HL-60/S4 treated with retinoic acid at 250 ng/mL for 4 days and 3 days (cell line): ENCODE data around the gene FUT8.

Source experiments
- in situ Hi-C: fragments of 300-500 bp; cut with MboI; formaldehyde crosslinking; loops from 2 replicates; pipeline ENCODE4 v1.7.0; 2022; ENCODE audit warnings: low sequenced_read_pairs

FUT8 gene

DNA sequence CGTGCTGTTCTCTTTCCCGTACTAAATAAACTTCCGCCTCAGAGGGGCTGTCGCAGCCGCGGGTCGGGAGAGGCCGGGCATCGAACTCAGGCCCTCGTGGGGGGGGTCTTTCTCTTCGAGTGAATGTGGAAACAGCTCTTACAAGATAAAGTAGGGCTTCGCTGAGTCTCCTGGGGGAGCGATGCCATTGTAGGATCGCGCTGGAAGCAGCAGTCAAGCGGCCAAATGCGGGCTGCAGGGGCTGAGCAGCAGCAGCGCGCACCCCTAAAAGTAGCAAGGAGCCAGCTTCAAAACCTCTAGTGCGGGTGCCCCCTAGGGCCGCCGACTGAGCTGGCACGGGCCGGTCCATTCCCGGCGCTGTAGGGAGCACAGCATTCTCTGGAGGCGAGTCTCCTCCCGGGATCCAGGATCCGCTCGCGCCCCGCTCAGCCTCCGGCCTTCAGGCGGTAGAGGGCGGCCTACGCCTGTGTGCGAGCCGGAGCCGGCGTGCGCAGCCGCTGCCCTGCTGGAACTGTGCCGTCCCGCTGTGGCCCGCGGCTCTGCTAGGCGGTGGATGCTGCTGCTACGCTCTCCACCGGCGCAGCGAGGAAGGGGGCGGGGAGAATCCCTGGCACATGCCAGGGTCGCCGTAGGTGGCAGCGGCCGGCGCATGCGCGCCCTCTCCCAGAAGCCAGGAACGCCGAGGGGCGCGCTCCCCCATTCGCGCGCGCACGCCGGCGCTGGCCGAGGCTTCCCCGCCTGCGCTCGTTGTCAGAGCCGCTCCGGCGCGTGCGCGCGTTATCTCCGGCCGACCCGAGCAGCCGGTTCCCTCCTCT lies at the start of gene FUT8:
Gene FUT8 (plus strand): TSS at position 699 of the 815 bp plus-strand sequence. CDS start 148,834 bp downstream, outside the sequence.
- in situ Hi-C loops: no loop called here

DNA sequence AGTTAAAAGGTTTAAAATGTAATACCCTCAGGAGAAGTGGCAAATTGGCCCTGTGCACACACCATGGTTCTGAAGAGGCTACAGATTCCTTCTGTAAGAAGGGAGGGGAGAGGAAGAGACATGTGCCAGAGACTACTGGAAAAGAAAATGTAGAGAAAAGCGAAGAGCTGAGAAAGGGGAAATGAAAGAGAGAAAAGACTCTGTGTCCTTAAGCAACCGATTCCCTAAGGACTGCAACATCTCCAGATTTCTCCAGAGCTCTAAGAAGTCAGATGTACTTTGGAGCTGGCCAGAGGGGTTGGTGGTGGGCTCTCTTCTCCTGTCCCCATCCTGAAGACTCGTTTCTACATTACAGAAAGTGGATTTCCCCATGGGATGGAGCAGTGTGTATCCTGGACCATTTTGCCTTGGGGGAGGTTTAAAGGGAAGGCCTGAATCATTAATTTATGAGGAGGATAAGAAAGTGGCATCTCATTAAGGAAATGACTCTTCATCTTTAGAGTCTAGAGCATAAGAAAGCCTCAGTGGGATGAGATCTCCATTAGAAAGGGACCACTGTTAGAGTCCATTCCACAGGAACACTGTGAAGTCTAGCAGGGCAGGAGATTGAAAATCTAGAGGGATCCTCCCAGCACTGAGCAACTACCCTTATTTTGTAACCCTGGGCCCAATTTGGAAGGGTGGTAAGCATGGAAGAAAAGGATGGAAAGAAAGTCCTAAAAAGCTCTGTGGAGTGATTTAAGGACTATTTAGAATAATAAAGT lies 45.5 kb upstream of the FUT8 start:
- in situ Hi-C loops: no loop called here

DNA sequence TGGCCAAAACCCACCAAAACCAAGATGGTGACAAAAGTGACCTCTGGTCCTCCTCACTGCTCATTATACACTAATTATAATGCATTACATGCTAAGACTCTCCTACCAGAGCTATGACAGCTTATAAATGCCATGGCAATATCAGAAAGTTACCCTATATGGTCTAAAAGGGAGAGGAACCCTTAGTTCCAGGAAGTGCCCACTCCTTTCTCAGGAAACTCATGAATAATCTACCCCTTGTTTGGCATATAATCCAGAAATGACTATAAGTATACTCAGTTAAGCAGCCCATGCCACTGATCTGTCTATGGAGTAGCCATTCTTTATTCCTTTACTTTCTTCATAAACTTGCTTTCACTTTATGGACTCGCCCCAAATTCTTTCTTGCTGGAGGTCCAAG lies 43.0 kb upstream of the FUT8 start:
- in situ Hi-C loops: no loop called here

DNA sequence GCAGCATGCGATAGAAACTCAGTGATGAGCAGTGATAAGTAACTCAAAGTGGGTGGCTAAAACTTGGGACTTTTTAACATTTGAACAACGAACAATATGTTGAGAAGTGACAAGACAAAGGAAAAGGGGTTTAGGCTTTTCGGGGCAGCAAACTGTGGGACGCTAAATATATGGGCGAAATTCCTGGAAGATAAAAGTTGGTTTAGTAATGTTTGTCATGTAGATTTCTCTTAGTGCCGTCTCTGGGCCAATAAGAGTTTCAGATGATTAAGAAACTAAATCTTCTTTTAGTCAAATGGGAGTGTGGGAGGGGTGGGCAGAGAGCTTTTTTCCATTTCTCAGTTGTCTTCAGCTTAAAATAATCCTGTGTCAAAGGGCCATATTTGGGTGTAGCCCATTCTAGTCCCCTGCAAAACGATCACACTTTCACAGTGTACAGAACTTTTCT lies 41.7 kb upstream of the FUT8 start:
- in situ Hi-C loops: no loop called here

DNA sequence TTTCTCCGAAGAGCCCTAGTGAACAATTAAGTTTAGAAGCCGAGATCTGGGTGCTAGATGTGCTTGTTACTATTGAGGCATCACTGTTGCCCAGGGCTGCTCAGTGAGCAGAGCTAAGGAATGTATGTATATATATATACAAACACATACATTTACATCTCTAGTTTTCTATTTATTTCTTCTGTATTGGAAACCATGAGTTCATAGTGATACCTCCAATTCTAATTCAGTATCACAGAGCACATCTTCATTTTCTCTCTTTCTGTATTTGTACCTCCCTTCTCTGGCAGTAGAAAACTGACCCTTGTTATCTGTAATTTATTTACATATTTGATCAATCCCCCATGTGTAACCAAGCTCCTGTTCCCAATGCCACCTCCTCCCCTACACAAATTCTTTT lies 40.7 kb upstream of the FUT8 start:
- in situ Hi-C loops: no loop called here

DNA sequence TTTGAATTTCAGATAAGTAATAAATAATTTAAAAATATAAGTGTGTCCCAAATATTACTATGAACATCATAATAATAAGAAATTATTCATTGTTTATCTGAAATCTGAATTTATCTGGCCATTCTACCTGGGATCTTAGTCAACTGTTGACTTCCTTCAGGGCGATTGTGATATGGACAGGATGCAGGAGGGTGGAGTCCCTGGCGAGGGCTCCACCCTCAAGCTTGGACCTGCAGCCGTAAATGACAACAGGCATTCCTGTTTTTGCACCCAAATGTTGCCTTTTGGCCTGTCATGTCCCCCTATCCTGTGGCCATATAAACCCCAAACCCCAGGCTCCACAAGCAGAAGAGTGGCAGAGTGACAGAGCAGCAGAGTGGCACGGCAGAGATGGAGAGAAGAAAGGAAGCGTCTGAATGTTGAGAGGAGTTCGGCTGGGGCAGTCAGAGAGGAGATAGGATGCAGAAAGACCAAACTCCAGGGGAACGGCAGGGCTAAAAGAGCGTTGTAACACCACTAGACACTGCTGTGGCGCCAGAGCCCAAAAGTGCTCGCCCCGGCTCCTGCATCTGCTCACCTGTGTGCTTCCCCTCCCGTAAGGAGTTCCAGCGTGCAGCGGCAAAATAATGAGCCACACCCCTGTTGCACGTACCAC lies 39.4 kb upstream of the FUT8 start:
- in situ Hi-C loops: no loop called here

DNA sequence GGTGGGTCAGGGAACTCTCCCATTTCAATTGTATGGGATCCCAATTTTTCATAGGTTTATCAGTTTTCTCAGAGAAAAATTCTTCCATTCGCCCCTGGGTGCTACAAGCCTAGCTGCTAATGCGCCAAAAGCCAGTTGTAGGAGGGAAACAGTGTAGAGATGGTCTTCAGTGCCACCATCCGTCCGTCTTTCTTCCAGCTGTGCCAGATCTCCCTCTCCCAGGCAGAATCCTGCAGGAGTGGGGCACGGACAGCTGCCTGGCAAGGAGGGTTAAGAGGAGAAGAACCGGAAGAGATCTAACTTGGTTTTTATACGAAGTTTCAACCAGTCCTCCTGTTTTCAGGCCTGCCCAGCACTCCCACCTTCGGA lies 38.9 kb upstream of the FUT8 start:
- in situ Hi-C loops: no loop called here

DNA sequence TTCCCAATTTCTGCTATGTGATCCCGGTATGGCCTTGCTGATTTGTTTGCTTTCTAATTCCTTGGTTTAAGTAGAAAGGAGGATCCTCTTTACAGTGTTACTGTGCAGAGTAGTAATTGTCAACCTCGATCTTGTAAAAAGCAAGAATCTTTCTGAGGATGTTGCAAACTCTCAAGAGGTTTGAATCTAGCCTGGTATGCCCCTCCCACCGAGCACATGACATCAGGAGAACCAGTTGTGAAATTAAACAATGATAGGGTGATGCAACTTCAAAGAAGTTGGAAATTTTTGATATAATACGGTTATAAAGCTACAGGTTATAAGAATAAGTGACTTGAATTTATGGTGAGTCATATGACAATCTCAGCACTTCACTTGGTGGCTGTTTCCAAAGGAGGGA lies 35.0 kb upstream of the FUT8 start:
- in situ Hi-C loops: no loop called here

DNA sequence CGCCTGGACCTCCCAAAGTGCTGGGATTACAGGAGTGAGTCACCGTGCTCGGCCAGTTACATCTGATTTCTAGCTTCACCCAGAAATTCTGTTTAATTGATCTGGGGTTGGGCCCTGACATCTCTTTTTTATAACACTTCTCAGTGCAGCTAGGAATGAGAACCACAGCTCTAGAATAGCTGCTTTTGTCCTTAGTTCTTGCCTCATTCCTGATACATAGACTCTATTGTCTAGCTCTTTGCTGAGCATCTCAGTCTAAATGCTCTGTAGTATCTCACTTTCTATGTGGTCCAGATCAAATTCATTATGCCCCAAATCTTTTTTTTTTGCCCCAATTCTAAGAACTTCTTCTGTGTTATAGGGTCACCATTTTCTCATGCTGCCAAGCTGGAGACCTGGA lies 29.9 kb upstream of the FUT8 start:
- in situ Hi-C loops: no loop called here

DNA sequence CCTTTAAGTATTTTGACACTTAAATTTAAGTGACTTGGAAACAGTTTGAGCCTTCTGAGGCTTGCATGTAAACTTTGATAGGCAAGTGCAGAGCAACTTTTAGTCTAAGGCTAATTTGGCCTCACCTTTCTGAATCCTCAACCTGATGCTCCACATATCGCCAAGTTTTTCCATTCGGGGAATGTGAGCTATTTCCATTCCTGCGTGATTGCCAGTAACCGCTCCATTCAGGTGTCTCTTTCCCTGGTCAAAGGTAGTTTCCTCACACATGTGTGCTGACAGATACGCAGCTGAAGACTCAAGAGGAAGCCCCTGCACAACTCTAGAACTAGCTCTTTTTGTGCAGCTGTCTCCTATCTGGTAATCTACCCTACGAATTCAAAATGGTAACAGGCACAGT lies 25.4 kb upstream of the FUT8 start:
- in situ Hi-C loops: no loop called here

DNA sequence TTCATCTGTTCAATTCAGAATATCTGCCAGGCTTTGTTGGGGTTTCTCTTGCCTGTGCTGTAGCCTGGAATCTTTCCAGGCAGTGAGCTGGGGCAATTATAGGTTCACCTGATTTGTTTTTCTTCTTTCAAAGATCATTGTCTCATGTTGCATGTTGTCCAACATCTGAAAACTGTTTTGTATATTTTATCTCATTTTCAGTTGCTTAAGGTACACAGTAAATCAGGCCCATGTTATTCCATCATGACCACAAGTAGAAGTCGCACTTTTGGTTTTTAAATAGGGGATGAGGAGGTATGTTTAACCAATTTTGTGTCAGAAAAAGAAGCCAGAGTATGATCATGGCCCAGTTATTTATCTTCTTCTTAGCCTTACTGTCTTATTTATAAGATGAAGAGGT lies 24.9 kb upstream of the FUT8 start:
- in situ Hi-C loops: no loop called here

DNA sequence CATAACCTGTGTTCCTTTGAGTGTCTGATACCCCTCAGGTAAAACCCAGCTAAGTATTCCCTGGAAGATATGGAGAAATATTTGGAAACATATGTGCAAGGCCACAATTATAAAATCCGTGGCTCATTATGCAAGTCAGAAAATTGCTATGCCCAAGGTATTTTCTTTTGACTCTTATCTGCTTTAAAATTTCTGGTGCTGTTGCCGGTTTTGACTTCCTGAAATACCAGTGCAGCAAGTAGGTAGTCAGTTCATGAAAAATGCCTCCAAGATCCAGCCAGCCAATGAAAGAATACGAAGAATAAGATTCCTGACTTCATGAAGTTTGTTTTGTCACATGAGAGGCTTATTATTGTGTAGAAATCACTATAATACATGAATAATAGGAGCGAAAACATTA lies 20.2 kb upstream of the FUT8 start:
- in situ Hi-C loops: no loop called here

DNA sequence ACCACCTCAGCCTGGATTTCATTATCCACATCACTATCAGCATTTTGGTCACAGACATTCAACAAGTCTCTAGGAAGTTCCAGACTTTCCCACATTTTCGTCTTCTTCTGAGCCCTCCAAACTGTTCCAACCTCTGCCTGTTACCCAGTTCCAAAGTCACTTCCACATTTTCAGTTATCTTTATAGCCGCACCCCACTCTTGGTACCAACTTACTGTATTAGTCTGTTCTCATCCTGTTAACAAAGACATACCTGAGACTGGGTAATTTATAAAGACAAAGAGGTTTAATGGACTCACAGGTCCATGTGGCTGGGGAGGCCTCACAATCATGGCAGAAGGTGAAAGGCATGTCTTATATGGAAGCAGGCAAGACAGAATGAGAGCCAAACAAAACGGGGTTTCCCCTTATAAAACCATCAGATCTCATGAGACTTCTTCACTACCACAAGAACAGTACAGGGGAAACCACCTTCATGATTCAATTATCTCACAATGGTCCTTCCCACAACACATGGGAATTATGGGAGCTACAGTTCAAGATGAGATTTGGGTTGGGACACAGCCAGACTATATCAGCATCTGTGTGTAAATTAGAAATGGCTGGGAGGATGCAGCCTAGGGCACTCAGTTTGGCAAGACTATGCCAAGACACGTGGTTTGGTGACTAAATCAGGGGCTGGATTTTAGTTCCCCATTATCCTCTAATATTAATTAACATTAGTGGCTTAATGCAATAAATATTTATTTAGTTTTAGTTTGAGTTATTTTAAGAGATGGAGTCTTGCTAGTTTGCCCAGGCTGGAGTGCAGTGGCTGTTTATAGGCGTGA lies 16.2 kb upstream of the FUT8 start:
- in situ Hi-C loops: no loop called here

DNA sequence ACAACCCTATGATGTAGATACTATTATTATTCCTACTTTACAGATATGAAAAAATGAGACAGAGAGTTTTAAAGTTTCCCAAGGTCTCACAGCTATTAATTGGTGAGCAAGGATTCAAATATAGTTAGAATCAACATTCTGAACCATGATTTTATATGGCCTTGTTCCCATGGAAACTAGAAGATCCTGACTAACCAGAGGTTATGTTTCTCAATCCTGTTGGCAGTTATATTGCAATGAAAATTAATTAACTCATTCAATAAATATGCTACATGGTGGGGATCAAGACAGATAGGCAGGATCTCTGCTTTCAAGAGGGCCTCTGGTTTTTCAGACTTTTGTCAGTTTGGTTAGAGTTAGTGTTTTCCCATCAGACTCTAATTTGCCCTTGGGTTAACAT lies 9.3 kb upstream of the FUT8 start:
- in situ Hi-C loops: no loop called here

DNA sequence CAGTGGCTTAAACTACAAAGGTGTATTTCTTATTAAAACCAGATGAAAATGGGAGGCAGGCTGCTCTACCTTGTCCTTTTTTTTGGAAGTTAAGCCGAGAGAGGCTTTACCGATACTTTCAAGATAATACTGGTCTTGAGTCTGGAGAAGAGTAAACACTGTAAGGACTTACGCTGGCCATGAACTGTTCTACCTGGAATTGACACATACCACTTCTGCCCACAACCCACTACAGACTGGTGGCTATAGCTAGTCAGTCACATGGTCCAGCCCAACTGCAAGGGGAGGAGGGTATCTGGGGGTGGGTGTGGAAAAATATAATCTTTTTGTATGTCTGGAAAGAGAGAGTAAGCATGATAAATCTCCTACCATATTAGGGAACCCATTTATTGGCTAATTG lies 4.4 kb upstream of the FUT8 start:
- in situ Hi-C loops: no loop called here

DNA sequence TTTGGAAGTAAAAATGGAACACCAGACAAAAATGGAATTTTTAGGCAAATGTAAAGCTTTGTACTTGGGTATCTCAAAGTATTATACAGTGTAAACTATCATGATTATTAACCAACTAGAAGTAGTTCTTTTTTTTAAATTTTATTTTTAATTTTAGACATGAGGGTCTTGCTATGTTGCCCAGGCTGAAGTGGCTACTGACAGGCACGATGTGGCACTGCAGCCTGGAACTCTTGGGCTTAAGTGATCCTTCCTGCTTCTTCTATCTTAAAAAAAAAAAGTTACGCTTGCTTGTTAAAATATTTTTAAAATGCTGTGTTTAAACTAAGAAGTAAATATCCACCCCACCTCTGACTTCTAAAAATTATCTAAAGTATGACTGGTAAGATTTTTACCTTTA lies 1.9 kb upstream of the FUT8 start:
- in situ Hi-C loops: no loop called here

DNA sequence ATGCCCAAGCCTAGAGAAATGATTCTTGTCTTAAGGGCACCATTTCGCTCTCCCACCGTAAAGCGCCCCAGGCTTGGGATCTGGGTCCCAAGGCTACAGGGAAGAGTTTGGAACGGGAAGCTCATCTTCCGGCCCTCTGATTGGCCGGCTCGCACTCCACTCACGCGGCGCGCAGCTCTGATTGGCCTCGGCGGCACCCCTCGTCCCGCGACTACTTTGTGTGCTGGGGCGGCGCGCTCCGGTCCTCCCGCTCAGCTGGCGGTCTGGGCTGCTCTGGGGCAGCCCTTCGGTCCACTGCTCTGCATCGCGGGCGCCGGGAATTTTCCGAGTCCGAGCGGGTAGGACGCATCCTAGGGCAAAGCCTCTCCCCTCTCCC lies 886 bp upstream of the FUT8 start:
- in situ Hi-C loops: no loop called here

DNA sequence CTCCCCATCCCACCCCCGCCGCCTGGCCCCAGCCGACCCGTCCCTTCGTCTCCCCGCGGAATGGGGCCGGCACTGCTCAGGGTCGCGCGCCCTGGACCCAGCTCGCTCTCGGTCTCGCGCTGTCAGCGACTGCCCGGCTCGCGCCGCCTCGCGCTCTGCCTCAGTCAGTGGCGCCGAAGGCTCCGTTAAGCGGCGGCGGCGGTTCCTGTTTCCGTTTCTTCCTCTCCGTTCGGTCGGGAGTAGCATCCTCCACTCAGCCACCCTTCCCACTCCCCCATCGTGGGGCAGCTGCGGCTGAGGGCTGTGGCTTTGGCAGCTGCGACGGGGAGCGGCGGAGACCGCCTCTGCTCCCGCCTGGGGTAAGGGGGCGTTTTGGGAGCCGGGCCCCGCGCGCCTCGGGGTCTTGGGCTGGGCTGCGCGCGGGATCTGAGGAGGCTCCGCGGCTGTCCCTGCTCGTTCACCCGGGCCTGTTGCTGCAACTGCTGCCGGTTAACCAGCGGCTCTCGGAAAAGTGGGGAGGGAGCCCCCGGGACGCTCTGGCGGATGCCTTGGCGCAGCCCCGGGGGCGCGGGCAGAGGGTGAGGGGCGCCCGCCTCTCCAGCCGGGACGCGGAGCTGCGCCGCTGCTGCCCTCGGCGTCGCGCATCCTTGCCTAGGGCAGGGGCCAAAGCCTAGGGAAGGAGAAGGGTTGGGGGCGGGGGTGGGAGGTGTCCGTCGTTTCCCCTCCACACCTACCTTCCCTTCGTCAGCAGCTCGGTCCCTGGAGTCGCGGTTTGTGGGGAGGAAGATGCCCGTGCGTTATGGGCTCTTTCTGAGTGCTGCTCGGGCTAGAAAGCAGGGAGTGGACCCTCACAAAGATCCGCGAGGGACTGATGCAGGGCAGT lies 567 bp downstream of the FUT8 start:
- in situ Hi-C loops: no loop called here

DNA sequence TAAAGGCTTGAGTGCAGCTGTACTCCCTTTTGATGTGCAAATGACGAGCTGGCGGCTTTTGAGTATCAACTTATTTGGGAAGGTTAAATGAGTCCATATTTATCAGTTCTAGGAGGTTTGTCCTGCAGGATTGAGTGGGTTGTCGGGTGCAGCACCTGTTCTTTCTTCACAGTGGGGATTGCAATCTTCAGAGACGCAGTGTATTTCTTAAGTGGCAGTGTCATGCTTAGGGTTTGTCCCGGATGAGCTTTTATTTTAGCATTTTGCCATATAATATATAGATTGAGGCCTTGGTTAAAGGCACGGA lies 1.2 kb downstream of the FUT8 start:
- in situ Hi-C loops: no loop called here

DNA sequence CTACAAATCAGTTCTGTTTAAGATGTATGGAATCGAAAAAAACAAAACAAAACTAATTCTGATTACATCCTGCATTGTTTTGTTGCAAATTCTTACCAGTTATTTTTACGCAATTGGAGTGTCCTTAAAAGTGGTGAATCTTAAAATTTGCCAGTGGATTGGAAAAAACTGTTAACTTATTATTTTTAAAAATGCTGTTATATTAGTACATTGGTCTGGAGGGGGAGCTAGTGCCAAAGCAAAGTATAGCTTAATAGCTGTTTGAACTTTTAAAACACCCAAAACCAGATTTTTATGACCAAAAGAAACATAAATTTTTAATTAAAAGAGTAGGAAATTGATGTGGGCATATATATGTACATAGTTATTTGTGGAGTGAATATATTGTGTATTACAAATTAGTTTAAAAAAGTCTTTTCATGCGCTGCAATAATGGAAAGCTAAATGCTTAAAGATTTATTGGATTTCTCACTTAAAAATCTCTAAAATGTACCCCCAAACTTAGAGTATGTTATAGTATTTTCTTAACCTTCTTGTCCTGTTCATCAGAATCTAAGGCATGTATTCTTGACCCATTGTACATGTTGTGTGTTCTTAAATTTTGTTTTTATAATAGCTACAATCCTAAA lies 2.5 kb downstream of the FUT8 start:
- in situ Hi-C loops: no loop called here
